NCI-H1092 (cell line): Measurements from ENCODE around the gene PORCN.
"Not testable (repeated sequence)": the region's sequence is repeated elsewhere in the genome, so short reads cannot be mapped to it uniquely, and the experiment has no call there.

Experiments
- DNase-seq: peaks from one replicate; lab custom pipeline; 2025; lab: John Stamatoyannopoulos, UW

The PORCN gene

GRCh38 chrX:48540480-48540879, 31.7 kb downstream of the PORCN start:
- DNase-seq: no peak

GRCh38 chrX:48541140-48541814, 32.5 kb downstream of the PORCN start:
- DNase-seq: no peak

- no peak for DNase-seq
Measured at GRCh38 chrX:48548871-48549270, 40.1 kb downstream of the PORCN start.

GRCh38 chrX:48555731-48556325, 47.0 kb downstream of the PORCN start:
- not testable (repeated sequence) for DNase-seq

- DNase-seq: no peak
Measured at GRCh38 chrX:48558271-48558670, 49.5 kb downstream of the PORCN start.

GRCh38 chrX:48559636-48560035, 50.8 kb downstream of the PORCN start:
- no peak for DNase-seq

GRCh38 chrX:48560056-48560455, 51.3 kb downstream of the PORCN start:
- no peak for DNase-seq

GRCh38 chrX:48560681-48561080, 51.9 kb downstream of the PORCN start:
- no peak for DNase-seq

GRCh38 chrX:48569958-48570357, 61.2 kb downstream of the PORCN start:
- DNase-seq: no peak
